DMS 273 treated with DMSO at 0.1 percent for 48 hours (cell line): ENCODE measurements around the gene KRTAP12-3.
"Not testable (repeated sequence)": the region's sequence is repeated elsewhere in the genome, so short reads cannot be mapped to it uniquely, and the experiment has no call there.

Source experiments
- DNase-seq: peaks from one replicate; lab custom pipeline; 2025; lab: John Stamatoyannopoulos, UW

Gene KRTAP12-3, protein sequence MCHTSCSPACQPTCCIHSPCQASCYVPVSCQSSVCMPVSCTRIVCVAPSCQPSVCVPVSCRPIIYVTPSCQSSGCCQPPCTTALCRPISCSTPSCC

GRCh38 chr21:44657635-44658540, at the start of gene KRTAP12-3:
KRTAP12-3 (plus strand) TSS chr21:44657932; CDS start chr21:44657980, 48 bp downstream.
- no peak for DNase-seq

GRCh38 chr21:44609193-44609592, 48.5 kb upstream of the KRTAP12-3 start:
- no peak for DNase-seq

- not testable (repeated sequence) for DNase-seq
Measured at GRCh38 chr21:44610157-44610843, 47.4 kb upstream of the KRTAP12-3 start.

- no peak for DNase-seq
Measured at GRCh38 chr21:44611551-44611950, 46.2 kb upstream of the KRTAP12-3 start.

DNA sequence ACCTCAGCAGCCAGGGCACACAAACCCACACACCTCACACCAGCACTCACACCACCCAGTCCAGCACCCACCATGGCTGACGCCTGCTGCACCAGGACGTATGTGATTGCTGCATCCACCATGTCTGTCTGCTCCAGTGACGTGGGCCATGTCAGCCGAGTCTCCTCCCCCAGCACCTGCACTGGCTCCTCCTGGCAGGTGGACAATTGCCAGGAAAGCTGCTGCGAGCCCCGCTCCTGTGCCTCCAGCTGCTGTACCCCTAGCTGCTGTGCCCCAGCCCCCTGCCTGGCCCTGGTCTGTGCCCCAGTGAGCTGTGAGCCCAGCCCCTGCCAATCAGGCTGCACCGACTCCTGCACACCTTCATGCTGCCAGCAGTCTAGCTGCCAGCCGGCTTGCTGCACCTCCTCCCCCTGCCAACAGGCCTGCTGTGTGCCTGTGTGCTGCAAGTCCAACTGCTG, 45.7 kb upstream of the KRTAP12-3 start, which contains the start of gene KRTAP10-8:
Gene KRTAP10-8, plus strand, starts transcription at position 51 of the 458 bp plus-strand sequence. Its CDS starts 22 bp downstream, at position 73.
- DNase-seq = no peak

- DNase-seq = no peak
Measured at GRCh38 chr21:44612669-44613229, 45.0 kb upstream of the KRTAP12-3 start.

DNA sequence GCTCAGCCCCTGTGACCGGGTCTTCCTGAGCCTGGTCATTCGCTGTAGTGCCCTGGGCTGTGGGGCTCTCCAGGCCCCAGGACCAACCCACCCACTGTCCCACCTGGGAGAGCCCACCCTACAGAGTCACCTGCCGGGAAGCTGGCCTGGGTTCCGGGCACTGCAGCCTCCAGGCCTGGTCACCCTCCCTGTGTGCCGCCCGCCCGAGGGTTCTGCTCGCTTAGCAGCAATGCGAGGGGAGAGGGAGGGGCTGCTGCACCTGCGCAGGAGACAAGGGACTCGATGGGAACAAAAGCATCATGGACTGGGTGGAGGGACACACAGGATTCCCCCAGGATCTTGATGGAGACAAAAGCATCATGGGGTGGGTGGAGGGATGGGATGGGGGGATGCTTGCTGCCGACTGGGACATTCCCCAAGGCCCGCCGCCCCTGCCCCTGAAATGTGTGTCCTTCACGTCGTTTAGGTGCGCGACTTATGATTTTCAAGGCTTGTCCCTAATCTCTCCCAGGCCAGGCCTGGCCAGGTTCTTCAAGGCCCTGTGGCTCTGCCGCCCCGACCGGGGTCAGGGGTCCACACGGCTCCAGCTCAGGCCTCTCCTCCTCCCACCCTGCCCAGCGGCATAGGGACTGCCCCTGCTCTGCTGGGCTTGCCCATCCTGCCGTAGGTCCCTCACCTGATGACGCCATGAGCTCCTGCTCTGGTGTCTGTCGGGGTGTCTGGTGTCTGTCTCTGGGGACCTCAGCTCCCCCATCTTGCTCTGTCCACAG, 44.2 kb upstream of the KRTAP12-3 start:
- DNase-seq = no peak

DNA sequence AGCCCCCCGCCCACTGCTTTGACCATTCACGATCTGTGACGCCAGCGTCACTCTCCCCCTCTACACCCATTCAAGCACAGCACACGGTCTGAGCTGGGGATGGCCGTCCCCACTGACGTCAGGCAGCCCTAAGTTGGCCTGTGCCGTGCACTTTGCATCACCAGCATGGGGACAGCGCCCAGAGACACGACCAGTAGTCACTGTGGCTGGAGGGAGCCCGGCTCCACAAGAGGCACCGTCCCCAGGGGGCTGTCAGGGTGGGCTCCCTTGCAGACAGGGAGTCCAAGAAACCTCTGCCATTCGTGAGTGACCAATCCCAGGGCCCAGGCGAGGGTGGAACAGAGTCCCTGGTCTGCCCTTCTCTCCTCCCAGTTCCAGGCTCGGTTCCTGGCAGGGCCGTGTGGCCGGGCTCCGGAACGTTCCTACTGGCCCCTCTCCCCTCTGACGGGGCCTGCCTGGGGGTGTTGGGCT, 43.5 kb upstream of the KRTAP12-3 start:
- no peak for DNase-seq

DNA sequence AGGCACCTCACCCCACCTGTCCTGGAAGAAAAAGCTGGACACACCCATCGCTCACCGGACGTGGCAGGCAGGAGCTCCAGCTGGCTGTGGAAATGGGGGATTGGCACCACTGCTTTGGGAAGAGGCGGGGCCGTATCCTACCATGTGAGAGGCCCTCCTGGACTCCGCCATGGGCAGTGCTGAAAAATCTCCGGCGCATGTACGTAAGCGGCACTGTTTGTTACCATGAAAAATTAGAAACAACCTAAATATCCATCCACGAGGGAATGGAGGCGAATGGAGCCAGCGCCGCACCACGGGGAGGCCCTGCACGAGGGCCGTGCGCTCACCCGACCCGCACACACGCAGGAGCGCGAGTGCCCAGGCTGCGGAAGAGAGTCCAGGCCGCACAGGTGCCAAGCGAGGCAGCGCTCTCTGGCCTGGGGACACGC, 42.8 kb upstream of the KRTAP12-3 start:
- DNase-seq = no peak

DNA sequence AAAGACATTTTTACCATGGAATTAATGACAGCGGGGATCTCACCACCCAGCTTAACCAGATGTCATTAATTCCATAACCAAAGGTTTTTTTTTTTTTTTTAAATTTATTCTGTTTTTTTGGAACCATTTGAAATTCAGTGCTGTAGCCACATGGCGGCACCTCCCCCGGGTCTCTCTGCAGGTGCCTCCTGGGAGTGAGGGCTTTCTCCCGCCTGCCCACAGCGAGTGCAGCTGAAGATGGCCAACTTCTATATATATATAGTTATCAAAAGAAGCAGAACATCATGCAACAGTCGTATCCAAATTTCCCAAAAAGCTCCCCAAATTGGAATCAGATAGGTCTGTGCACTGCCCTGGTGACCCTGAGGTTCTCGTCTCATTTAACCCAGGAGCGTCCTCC, 42.3 kb upstream of the KRTAP12-3 start:
- no peak for DNase-seq

GRCh38 chr21:44615911-44616590, 41.7 kb upstream of the KRTAP12-3 start:
- no peak for DNase-seq

GRCh38 chr21:44616591-44616926, 41.2 kb upstream of the KRTAP12-3 start:
- no peak for DNase-seq

DNA sequence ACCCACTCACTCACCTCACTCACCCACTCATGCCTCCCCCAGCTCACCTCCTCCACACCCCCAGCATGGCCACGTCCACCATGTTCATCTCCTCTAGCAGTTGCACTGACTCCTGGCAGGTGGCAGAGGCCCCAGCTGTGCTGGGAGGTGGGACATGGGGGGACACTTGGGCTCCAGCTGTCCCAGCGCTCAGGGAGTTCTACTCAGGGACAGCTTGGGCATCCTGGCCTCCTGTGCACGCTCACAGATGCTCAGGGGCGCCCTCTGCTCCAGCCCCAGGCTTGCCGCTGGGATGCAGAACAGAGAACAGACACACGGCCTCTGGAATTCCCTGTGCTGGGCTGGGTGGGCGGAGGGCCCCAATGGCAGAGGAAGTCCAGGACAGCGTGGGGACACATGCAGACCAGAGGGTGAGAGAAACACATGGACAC, 40.6 kb upstream of the KRTAP12-3 start:
- DNase-seq = no peak

GRCh38 chr21:44618504-44618903, 39.2 kb upstream of the KRTAP12-3 start:
- no peak for DNase-seq

- DNase-seq = no peak
Measured at GRCh38 chr21:44618909-44619308, 38.8 kb upstream of the KRTAP12-3 start.

GRCh38 chr21:44619886-44620285, 37.8 kb upstream of the KRTAP12-3 start:
- DNase-seq = no peak

DNA sequence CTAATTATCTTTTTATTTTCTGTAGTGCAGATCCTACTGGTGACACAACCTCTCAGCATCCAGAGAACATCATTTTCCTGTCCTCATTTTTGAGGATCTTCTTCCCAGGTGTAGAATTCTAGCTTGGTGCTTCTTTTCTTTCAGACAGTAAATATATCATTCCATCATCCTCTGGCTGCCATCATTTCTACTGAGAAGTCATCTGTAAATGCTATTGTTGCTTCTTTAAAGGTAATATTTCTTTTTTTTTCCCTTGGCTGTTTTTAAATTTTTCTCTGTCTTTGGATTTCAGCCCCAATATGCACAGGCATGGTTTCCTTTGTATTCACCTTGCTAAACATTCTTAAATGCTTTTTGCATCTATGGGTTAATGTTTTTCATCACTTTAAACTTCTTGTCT, 34.2 kb upstream of the KRTAP12-3 start:
- no peak for DNase-seq

DNA sequence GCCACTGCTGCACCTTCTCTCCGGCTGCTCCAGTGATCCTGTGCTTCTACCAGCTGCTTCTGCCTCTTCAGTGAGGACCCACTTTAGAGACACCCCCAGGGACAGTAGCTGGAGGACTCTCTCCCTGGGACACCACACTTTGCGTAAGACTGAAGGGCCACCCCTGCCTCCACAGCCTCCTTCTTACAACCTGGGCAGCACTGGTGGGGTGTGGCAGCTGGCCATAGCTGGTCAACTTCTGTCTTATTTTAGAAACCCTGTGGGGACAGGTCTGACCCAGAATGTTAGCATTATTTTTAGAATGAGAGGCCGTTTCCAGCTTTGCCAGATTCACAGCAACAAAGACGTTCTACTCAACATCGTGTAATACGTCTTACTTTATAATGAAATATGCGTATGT, 32.0 kb upstream of the KRTAP12-3 start:
- DNase-seq = no peak

- DNase-seq = no peak
Measured at GRCh38 chr21:44626262-44626661, 31.5 kb upstream of the KRTAP12-3 start.

DNA sequence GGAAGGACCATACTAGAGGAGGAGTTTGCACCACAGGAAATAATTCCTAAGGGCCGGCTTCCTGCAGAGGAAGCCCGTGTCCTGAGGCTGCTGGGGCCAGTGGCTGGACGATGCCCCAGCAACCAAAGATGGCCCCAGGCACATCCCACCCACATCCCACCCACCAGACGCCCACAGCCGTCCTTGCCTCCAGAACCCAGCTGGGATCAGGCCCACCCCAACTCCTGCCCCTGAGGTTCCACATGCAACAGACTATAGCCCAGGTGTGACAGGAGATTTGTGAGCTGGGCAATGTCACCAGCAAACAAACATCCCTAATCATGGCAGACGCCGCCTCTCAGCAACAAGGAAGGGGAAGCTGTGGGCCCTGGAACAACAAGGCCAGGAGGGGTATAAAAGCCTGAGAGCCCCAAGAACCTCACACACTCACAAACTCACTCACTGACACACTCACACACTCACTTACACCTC, 31.0 kb upstream of the KRTAP12-3 start, which contains the start of gene KRTAP10-9:
Gene KRTAP10-9, plus strand, starts transcription at position 421 of the 471 bp plus-strand sequence. CDS start 79 bp downstream, outside the sequence.
- DNase-seq = no peak
